ENCODE data around the gene SFSWAP. TPM values are rescaled to one million over a fixed set of nuclear protein-coding genes. Genes with fewer than 3 reads are reported as not detected.

Gene SFSWAP
- total and polyA plus RNA-seq, 12 donors = 14.0 to 94.0 (median 29.1) TPM

GRCh38 chr12:131759176-131759575, 48.3 kb downstream of the SFSWAP start:
- TF ChIP-seq POLR2A (IDR thresholded peaks at IDR 0.05) (no peak), CTCF (IDR thresholded peaks at IDR 0.05) (no peak)
- no peaks in the 10 kb centered on the region for H3K9me3 ChIP-seq (replicated peaks in 1 of 3)
- H3K27ac ChIP-seq = no peak overlapping the region
- intact Hi-C loops (cut with DNase I) = no loop called here
- no peaks in the 10 kb centered on the region for H3K27me3 ChIP-seq
- DNase-seq = no peak
- peaks cover 0 to 57% of the 10 kb centered on the region in 2 donors for H3K36me3 ChIP-seq (replicated peaks in 1 of 2)
- no peak overlapping the region for H3K4me3 ChIP-seq
- no peaks in the 10 kb centered on the region for H3K4me1 ChIP-seq (replicated peaks in 1 of 2)
- WGBS, 4 donors = 92 to 97% (median 96%) methylated on average over 7 to 8 of the region's 8 CpGs

DNA sequence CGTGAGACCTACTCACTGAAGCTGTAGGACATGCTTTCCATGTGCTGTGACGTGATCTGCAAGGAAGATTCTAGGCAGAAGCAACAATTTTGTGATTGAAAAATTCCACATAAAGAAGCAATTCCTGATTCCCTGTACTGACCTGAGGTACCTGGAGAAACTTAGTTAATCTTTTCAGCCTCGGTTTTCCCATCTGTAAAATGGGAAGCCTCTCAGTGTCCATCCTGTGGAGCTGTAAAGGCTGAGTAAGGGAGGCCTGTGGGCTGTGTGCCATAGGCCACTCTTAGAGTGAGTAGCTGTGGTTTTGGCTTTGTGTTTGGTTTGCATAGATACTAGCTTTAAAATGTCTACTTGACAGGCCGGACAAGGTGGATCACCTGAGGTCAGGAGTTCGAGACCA, 50.7 kb downstream of the SFSWAP start:
- H3K9me3 ChIP-seq (replicated peaks in 1 of 3) = no peaks in the 10 kb centered on the region
- no peaks in the 10 kb centered on the region for H3K27me3 ChIP-seq
- no peak overlapping the region for H3K27ac ChIP-seq
- peak in 1 of 7 donors; percentile 28 for DNase-seq
- H3K4me1 ChIP-seq (replicated peaks in 1 of 2) = no peaks in the 10 kb centered on the region
- intact Hi-C loops (cut with DNase I) = no loop called here
- no peak overlapping the region for H3K4me3 ChIP-seq
- peaks cover 0 to 58% of the 10 kb centered on the region in 2 donors for H3K36me3 ChIP-seq (replicated peaks in 1 of 2)
- no peak for TF ChIP-seq CTCF (IDR thresholded peaks at IDR 0.05)
- no peak for TF ChIP-seq POLR2A (IDR thresholded peaks at IDR 0.05)
- WGBS, 4 donors = 98% methylated on average over 5 of the region's 5 CpGs

GRCh38 chr12:131764738-131765137, 53.8 kb downstream of the SFSWAP start:
- H3K36me3 ChIP-seq (replicated peaks in 1 of 2) = peaks cover 0 to 62% of the 10 kb centered on the region in 2 donors
- WGBS, 4 donors = 89 to 91% (median 90%) methylated on average over 7 to 9 of the region's 9 CpGs

DNA sequence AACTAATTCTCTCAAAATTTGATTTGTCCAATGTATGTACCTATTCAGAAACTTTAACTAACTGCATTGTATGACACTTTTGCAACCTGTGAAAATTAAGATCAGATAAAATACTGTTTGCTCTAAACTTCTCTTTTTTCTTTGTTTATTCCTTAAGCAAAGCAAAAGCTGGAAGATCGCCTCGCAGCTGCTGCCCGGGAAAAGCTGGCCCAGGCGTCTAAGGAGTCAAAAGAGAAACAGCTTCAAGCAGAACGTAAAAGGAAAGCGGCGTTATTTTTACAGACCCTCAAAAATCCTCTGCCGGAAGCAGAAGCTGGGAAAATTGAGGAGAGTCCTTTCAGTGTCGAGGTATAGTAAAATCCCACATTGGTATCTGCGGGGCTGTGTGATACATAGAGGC, 55.1 kb downstream of the SFSWAP start:
- no peak for DNase-seq
- Histone ChIP-seq H3K27ac (no peak overlapping the region), H3K36me3 (replicated peaks in 1 of 2) (peaks cover 0 to 70% of the 10 kb centered on the region in 2 donors), H3K9me3 (replicated peaks in 1 of 3) (no peaks in the 10 kb centered on the region), H3K27me3 (no peaks in the 10 kb centered on the region), H3K4me3 (no peak overlapping the region), H3K4me1 (replicated peaks in 1 of 2) (no peaks in the 10 kb centered on the region)
- intact Hi-C loops (cut with DNase I) = no loop called here
- TF ChIP-seq POLR2A (IDR thresholded peaks at IDR 0.05) (no peak), CTCF (IDR thresholded peaks at IDR 0.05) (no peak)
- WGBS, 4 donors = 96 to 98% (median 97%) methylated on average over 10 of the region's 10 CpGs

More at GRCh38 chr12:131764738-131765137, 53.8 kb downstream of the SFSWAP start:
- Histone ChIP-seq H3K27ac (no peak overlapping the region), H3K4me1 (replicated peaks in 1 of 2) (no peaks in the 10 kb centered on the region), H3K9me3 (replicated peaks in 1 of 3) (no peaks in the 10 kb centered on the region), H3K4me3 (no peak overlapping the region), H3K27me3 (no peaks in the 10 kb centered on the region)
- TF ChIP-seq POLR2A (IDR thresholded peaks at IDR 0.05) = no peak
- TF ChIP-seq CTCF (IDR thresholded peaks at IDR 0.05) = no peak
- intact Hi-C loops (cut with DNase I) = no loop called here
- DNase-seq = no peak

All from adrenal gland (tissue), 12 donors.